ENCODE results near the gene KAZALD1. TPM values are rescaled to one million over a fixed set of nuclear protein-coding genes. Genes with fewer than 3 reads are reported as not detected.

Gene KAZALD1
- total RNA-seq, 3 donors from 2014 or later (not counting 1 experiment from before 2014, with no cell fraction given): 0.49 TPM; not detected in 2

DNA sequence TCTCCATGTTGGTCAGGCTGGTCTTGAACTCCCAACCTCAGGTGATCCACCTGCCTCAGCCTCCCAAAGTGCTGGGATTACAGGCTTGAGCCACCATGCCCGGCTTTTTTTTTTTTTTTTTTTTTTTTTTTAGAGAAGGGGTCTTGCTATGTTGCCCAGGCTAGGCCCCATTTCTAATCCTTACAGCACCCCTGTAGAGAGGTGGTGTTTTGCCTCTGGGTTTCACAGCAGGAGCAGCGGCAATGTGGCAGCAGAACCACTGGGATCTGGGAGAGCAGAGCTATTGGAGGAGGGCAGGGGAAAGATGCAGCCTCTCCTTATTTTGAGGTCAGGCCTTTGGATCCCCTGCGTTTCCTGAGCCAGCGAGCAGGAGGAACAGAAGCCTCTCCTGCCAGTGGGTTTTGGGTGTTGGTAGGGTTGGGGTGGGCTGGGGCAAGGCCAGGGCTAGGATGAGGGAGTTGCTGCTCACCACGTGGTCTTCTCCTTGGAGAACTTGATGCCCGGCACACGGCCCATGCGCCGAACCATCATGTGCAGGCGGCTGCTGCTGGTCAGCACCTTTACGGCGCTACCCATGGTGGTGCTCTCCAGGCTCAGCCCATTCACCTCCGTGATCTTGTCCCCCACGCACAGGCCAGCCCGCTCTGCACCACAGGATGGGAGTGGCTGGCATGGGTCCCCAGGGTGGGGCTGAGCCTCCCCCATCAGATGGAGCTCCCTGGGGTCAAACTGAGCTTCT, 38.7 kb upstream of the KAZALD1 start:
- ATAC-seq (no peak), DNase-seq (no peak)
- WGBS (ENCODE audit: insufficient coverage): 98% methylated on average over 14 of the region's 15 CpGs
- TF ChIP-seq, protein P1, sequence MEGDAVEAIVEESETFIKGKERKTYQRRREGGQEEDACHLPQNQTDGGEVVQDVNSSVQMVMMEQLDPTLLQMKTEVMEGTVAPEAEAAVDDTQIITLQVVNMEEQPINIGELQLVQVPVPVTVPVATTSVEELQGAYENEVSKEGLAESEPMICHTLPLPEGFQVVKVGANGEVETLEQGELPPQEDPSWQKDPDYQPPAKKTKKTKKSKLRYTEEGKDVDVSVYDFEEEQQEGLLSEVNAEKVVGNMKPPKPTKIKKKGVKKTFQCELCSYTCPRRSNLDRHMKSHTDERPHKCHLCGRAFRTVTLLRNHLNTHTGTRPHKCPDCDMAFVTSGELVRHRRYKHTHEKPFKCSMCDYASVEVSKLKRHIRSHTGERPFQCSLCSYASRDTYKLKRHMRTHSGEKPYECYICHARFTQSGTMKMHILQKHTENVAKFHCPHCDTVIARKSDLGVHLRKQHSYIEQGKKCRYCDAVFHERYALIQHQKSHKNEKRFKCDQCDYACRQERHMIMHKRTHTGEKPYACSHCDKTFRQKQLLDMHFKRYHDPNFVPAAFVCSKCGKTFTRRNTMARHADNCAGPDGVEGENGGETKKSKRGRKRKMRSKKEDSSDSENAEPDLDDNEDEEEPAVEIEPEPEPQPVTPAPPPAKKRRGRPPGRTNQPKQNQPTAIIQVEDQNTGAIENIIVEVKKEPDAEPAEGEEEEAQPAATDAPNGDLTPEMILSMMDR (IDR thresholded peaks at IDR 0.05): no peak
- Mint-ChIP-seq H3K4me3 (no peak overlapping the region), H3K9me3 (no peaks in the 10 kb centered on the region), H3K27me3 (ENCODE audit: low read depth in 2 of 2) (peaks cover 8 to 13% of the 10 kb centered on the region in 2 donors), H3K36me3 (no peaks in the 10 kb centered on the region), H3K27ac (no peak overlapping the region), H3K4me1 (peaks cover 0 to 12% of the 10 kb centered on the region in 2 donors)
- peaks cover 11% of the 10 kb centered on the region for H3K4me1 ChIP-seq (ENCODE audit: control insufficient read depth, insufficient read depth, low read length)
- no peaks in the 10 kb centered on the region for H3K9me3 ChIP-seq (ENCODE audit: control insufficient read depth, insufficient read depth, low read length)
- no peak overlapping the region for H3K4me3 ChIP-seq (ENCODE audit: low read length)
- intact Hi-C loops (cut with micrococcal nuclease): no loop called here
- H3K27ac ChIP-seq (ENCODE audit: low read length): no peak overlapping the region
- H3K36me3 ChIP-seq (ENCODE audit: control insufficient read depth, insufficient read depth, low read length): no peaks in the 10 kb centered on the region
- peaks cover 4% of the 10 kb centered on the region for H3K27me3 ChIP-seq (ENCODE audit: control insufficient read depth, insufficient read depth, low read length)

DNA sequence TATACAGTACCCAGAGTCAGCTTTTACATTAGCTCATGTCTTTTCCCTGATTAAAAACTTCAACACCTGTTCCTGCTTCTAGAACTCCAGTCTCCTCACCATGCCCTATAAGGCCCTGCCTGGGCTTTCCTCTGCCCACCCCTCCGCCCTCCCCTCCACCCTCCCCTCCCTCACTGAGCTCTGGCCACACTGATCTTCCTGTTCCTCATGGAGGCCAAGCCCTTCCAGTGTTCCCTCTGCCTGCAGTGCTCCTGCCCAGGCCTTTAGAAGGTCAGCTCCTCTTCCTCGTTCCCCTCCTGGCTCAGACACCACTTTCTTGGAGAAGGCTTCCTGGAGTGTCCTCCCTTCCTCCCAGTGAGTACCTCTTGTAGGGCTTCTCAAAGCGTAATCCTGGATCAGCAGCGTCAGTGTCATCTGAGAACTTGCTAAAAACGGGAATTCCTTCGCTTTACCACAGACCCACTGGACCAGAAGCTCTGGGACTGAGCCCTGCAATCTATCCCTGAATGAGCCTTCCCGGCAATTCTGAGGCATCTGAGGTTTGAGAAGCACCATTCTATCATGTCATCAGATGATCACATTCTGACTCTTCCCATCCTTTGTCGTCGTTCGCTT, 34.6 kb upstream of the KAZALD1 start:
- Histone ChIP-seq H3K4me3 (ENCODE audit: low read length) (no peak overlapping the region), H3K27me3 (ENCODE audit: control insufficient read depth, insufficient read depth, low read length) (no peaks in the 10 kb centered on the region), H3K4me1 (ENCODE audit: control insufficient read depth, insufficient read depth, low read length) (peaks cover 16% of the 10 kb centered on the region), H3K36me3 (ENCODE audit: control insufficient read depth, insufficient read depth, low read length) (no peaks in the 10 kb centered on the region), H3K27ac (ENCODE audit: low read length) (no peak overlapping the region), H3K9me3 (ENCODE audit: control insufficient read depth, insufficient read depth, low read length) (no peaks in the 10 kb centered on the region)
- no peak overlapping the region for H3K4me3 Mint-ChIP-seq
- no peaks in the 10 kb centered on the region for H3K9me3 Mint-ChIP-seq
- intact Hi-C loops (cut with micrococcal nuclease): no loop called here
- H3K27ac Mint-ChIP-seq: no peak overlapping the region
- no peaks in the 10 kb centered on the region for H3K36me3 Mint-ChIP-seq
- peaks cover 0 to 7% of the 10 kb centered on the region in 2 donors for H3K27me3 Mint-ChIP-seq (ENCODE audit: low read depth in 2 of 2)
- 87% methylated on average over 9 of the region's 10 CpGs for WGBS (ENCODE audit: insufficient coverage)
- no peak for DNase-seq
- no peak for ATAC-seq
- TF ChIP-seq, protein P1 (IDR thresholded peaks at IDR 0.05): no peak
- peaks cover 12 to 14% of the 10 kb centered on the region in 2 donors for H3K4me1 Mint-ChIP-seq

DNA sequence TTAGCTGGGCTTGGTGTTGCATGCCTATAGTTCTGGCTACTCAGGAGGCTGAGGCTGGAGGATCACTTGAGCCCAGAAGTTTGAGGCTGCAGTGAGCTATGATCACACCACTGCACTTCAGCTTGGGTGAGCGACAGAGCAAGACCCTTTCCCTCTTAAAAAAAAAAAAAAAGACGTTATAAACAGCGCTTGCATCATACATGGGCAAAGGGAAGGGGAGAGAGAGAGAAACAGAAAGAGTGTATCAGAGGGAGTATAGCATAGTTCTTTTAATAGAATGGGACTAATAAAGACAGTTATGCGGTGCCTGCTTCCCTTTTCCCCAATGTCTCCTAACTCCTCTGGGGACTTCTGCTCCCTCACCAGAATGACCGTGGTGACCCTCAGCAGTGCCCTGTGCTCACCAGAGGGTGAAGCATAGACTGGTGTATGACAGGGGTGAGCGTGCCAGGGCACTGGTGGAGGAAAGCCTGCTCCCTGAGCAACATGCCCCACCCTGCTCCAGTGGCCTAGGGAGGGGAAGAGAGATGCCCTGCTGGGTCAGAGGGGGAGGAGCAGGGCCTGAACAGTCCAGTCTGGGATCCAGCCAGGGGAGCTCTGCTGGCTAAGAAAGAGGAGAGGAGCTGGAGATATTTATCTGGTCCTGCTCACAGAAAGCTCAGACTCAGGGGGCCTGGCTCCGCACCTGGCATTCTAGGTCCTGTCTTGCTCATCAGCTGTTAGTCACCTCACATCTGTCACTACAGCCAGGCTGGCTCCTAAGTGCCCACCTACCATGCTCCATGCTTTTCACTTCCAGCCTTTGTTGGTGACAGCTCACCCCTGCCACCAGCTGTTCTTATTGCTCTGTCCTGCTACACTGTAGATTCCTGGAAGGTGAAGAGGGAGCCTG, 33.1 kb upstream of the KAZALD1 start:
- WGBS (ENCODE audit: insufficient coverage): 86% methylated on average over 4 of the region's 7 CpGs
- ATAC-seq (no peak), DNase-seq (no peak)
- Histone ChIP-seq H3K36me3 (ENCODE audit: control insufficient read depth, insufficient read depth, low read length) (no peaks in the 10 kb centered on the region), H3K27ac (ENCODE audit: low read length) (no peak overlapping the region), H3K4me1 (ENCODE audit: control insufficient read depth, insufficient read depth, low read length) (peaks cover 28% of the 10 kb centered on the region), H3K9me3 (ENCODE audit: control insufficient read depth, insufficient read depth, low read length) (no peaks in the 10 kb centered on the region), H3K4me3 (ENCODE audit: low read length) (no peak overlapping the region), H3K27me3 (ENCODE audit: control insufficient read depth, insufficient read depth, low read length) (no peaks in the 10 kb centered on the region)
- H3K27ac Mint-ChIP-seq: no peak overlapping the region
- intact Hi-C loops (cut with micrococcal nuclease): no loop called here
- TF ChIP-seq, protein P1 (IDR thresholded peaks at IDR 0.05): no peak
- H3K9me3 Mint-ChIP-seq: no peaks in the 10 kb centered on the region
- no peaks in the 10 kb centered on the region for H3K36me3 Mint-ChIP-seq
- H3K27me3 Mint-ChIP-seq (ENCODE audit: low read depth in 2 of 2): peaks cover 0 to 7% of the 10 kb centered on the region in 2 donors
- H3K4me1 Mint-ChIP-seq: peaks cover 26 to 27% of the 10 kb centered on the region in 2 donors
- no peak overlapping the region for H3K4me3 Mint-ChIP-seq

Data from natural killer cell (primary cell).